ENCODE results near the gene ARHGAP22. TPM values are rescaled to one million over a fixed set of nuclear protein-coding genes. Genes with fewer than 3 reads are reported as not detected.

The ARHGAP22 gene
- total RNA-seq = 10 to 100 TPM in 3 of 4 donors, 1 to 10 TPM in 1; 7.7 to 16.5 (median 14.3) TPM

DNA sequence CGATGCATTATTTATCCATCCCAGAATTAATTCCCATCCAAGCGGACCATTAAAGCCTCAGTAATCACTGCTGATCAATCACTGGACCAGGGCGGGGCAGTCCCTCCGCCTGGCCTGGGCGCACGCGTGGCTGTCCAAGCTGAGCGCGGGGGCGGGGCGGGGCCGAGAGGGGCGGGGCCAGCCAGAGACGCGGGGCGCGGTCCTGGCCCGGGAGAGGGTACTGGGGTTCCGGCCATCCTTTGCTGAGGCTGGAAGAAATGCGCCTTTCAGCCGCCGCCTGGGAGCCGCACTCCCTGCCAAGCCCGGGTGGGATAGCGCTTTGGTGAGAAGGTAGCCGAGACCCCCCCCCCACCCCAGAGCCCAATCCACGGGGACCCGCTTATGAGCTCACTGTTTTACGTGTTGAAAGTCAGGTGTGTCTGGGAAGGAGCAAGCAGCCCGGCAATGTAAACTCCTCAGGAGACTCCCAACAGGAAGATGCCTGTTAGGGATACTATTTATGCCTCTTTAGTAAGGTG, at the start of gene ARHGAP22:
ARHGAP22 (minus strand) TSS at position 83 of the 518 bp plus-strand sequence. CDS start 277 bp downstream, outside the sequence.
- WGBS, 2 donors = 1 to 6% methylated on average over 4 to 18 of the region's 30 CpGs
- Histone ChIP-seq H3K4me1 (peaks cover 0 to 16% (median 8%) of the 10 kb centered on the region in 4 donors), H3K36me3 (no peaks in the 10 kb centered on the region), H3K9me3 (no peaks in the 10 kb centered on the region), H3K27me3 (peaks cover 0 to 2% of the 10 kb centered on the region in 2 donors), H3K27ac (peak within 1 kb of the TSS in 1 of 4 donors; percentile 63), H3K4me3 (peak within 1 kb of the TSS; percentile 19 to 52 (median 32))
- TF ChIP-seq EP300 (IDR thresholded peaks at IDR 0.05) = no peak
- TF ChIP-seq POLR2A (IDR thresholded peaks at IDR 0.05) = no peak
- DNase-seq (ENCODE audit: low spot score in 2 of 2) = peak; percentile 21 to 40

DNA sequence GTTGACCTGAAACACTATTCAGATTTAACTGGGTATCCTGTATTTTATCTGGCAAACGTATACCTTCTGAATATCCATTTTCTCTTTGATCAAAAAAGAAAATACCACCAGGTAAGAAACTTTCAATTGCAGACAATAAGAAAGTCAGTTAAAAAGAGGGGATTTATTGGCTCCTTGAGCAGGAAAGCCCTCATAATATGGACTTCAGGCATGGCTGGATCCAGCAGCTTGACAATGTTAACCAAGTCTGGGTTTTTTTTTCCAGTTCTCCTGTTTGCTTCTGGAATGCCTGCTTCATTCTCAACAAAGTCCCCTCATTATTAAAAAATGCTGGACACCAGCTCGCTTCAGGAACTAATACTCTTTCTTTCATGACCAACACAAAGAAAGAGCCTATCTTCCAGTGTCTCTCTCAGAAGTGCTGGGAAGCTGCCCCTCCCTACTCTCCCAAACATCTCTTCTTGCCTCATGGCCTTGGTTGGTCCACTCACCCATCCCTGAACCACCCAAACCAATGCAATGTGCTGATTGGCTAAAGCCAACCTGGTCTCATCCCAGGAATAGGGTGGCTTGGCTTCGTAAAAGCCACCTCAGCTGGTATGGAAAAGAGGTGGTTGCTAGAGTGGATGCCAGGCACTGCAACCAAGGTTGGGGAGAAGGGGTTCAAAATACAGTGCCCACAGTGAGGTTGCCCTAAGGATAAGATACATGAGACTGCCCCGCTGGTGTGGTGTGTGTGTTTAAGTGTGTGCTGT, 49.2 kb upstream of the ARHGAP22 start:
- TF ChIP-seq EP300 (IDR thresholded peaks at IDR 0.05) (no peak), POLR2A (IDR thresholded peaks at IDR 0.05) (no peak), CTCF (IDR thresholded peaks at IDR 0.05) (no peak)
- peaks cover 0 to 4% of the 10 kb centered on the region in 2 donors for H3K27me3 ChIP-seq
- 86 to 91% methylated on average over 4 of the region's 4 CpGs for WGBS, 2 donors

DNA sequence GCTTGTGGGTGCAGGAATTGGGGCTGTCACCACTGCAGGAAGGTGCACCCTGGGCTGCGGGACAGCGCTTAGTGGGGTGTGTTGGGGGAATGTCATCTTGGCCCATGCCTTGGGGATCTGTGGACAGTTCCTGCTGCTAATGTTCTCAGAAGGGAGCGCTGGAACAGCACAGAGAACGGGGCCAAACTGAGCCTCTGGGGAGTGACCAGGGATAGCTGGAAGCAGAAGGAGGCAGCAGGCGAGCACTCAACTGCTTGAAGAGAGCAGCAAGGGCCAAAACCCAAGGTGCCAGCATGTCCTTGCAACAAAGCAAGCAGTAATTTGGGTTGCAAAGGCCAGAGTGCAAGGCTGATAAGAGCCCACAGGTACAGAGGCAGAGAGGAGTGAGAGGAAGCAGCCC, 48.5 kb upstream of the ARHGAP22 start:
- TF ChIP-seq EP300 (IDR thresholded peaks at IDR 0.05) = no peak
- no peak for TF ChIP-seq POLR2A (IDR thresholded peaks at IDR 0.05)
- no peak for TF ChIP-seq CTCF (IDR thresholded peaks at IDR 0.05)
- Histone ChIP-seq H3K4me1 (peaks cover 0 to 20% (median 13%) of the 10 kb centered on the region in 4 donors), H3K27ac (no peak overlapping the region), H3K4me3 (no peak overlapping the region), H3K27me3 (peaks cover 0 to 4% of the 10 kb centered on the region in 2 donors), H3K36me3 (no peaks in the 10 kb centered on the region), H3K9me3 (no peaks in the 10 kb centered on the region)
- 84 to 85% methylated on average over 5 of the region's 5 CpGs for WGBS, 2 donors
- DNase-seq (ENCODE audit: low spot score in 2 of 2) = no peak

More for the DNA sequence above, 49.2 kb upstream of the ARHGAP22 start:
- peaks cover 0 to 20% (median 13%) of the 10 kb centered on the region in 4 donors for H3K4me1 ChIP-seq
- no peak overlapping the region for H3K27ac ChIP-seq
- no peaks in the 10 kb centered on the region for H3K36me3 ChIP-seq
- H3K9me3 ChIP-seq = no peaks in the 10 kb centered on the region
- no peak for DNase-seq (ENCODE audit: low spot score in 2 of 2)
- H3K4me3 ChIP-seq = no peak overlapping the region

DNA sequence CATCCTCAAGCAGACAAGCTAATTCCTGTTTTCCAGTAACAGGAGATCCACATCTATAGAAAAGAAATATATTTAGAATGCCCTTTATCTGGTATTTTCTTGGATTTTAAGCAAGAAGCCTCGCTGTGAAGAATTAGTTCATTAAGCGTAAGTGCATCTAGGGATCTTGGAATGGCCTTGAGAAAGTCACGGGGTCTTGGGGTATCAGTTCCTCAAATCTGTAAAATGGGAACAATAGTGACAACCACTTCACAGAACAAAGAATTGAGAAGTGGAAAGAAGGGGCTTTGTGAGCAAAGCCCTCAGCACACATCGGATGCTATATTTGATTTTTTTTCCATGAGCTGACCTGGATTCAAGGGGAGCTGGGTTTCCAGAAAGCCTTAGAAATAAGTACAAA, 47.5 kb upstream of the ARHGAP22 start:
- Histone ChIP-seq H3K4me3 (no peak overlapping the region), H3K27ac (no peak overlapping the region), H3K27me3 (peaks cover 0 to 4% of the 10 kb centered on the region in 2 donors), H3K9me3 (no peaks in the 10 kb centered on the region), H3K4me1 (peaks cover 0 to 20% (median 13%) of the 10 kb centered on the region in 4 donors), H3K36me3 (no peaks in the 10 kb centered on the region)
- no peak for TF ChIP-seq CTCF (IDR thresholded peaks at IDR 0.05)
- no peak for TF ChIP-seq POLR2A (IDR thresholded peaks at IDR 0.05)
- no peak for TF ChIP-seq EP300 (IDR thresholded peaks at IDR 0.05)
- no peak for DNase-seq (ENCODE audit: low spot score in 2 of 2)
- WGBS, 2 donors = 74 to 81% methylated on average over 4 of the region's 4 CpGs

DNA sequence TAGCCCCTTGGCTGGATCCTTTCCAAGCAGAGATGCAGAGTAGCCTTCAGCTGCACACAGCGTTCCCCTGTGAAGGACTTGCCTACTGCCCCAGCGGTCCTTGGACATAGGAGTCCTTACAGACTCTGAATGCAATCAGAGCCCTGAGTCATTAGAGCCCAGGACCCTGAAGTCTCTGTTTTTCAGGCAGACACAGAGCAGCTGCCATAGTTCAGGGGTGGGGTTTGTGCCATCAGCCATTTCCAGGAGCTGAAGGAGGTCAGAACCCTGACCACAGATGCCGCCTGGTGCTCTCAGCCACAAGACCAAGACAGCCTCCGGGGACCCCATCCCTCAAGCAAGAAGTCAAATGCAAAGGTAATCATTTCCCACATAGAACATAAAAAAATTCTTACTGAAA, 47.0 kb upstream of the ARHGAP22 start:
- TF ChIP-seq POLR2A (IDR thresholded peaks at IDR 0.05) (no peak), CTCF (IDR thresholded peaks at IDR 0.05) (no peak)
- no peaks in the 10 kb centered on the region for H3K9me3 ChIP-seq
- peaks cover 0 to 4% of the 10 kb centered on the region in 2 donors for H3K27me3 ChIP-seq
- peaks cover 0 to 18% (median 13%) of the 10 kb centered on the region in 4 donors for H3K4me1 ChIP-seq
- H3K4me3 ChIP-seq = no peak overlapping the region
- no peak overlapping the region for H3K27ac ChIP-seq
- 64 to 67% methylated on average over 4 of the region's 4 CpGs for WGBS, 2 donors
- H3K36me3 ChIP-seq = no peaks in the 10 kb centered on the region
- DNase-seq (ENCODE audit: low spot score in 2 of 2) = no peak

All from tibial nerve (tissue), 4 donors.